Measurements from ENCODE around the gene SHBG.
"Not testable (repeated sequence)": the region's sequence is repeated elsewhere in the genome, so short reads cannot be mapped to it uniquely, and the experiment has no call there.

The SHBG gene

GRCh38 chr17:7613769-7614424 lies 16.0 kb upstream of the SHBG start:
- Histone ChIP-seq H3K9me3 (ENCODE audit: control insufficient read depth, low read length) (no peaks in the 10 kb centered on the region), H3K36me3 (ENCODE audit: control insufficient read depth, insufficient read depth, low read length) (peaks cover 29% of the 10 kb centered on the region), H3K4me1 (ENCODE audit: control insufficient read depth, insufficient read depth, low read length, poor library complexity, severe bottlenecking) (peaks cover 5% of the 10 kb centered on the region), H3K27ac (ENCODE audit: low read depth, low read length, severe bottlenecking) (peak overlapping the region; percentile 91), H3K4me3 (ENCODE audit: extremely low read depth, insufficient read depth, low read length, poor library complexity, severe bottlenecking) (peak overlapping the region; percentile 84)
- 11 to 13% methylated on average over 15 to 17 of the region's 20 CpGs for WGBS, 2 experiments (ENCODE audit: insufficient coverage in 2 of 2)

GRCh38 chr17:7614425-7615264 lies 15.3 kb upstream of the SHBG start, which contains the start of gene FXR2:
FXR2 (minus strand) TSS chr17:7614897; CDS start chr17:7614532, 365 bp downstream.
- Histone ChIP-seq H3K4me3 (ENCODE audit: extremely low read depth, insufficient read depth, low read length, poor library complexity, severe bottlenecking) (peak within 1 kb of the TSS; percentile 84), H3K36me3 (ENCODE audit: control insufficient read depth, insufficient read depth, low read length) (peaks cover 21% of the 10 kb centered on the region), H3K9me3 (ENCODE audit: control insufficient read depth, low read length) (no peaks in the 10 kb centered on the region), H3K4me1 (ENCODE audit: control insufficient read depth, insufficient read depth, low read length, poor library complexity, severe bottlenecking) (peaks cover 5% of the 10 kb centered on the region), H3K27ac (ENCODE audit: low read depth, low read length, severe bottlenecking) (peak within 1 kb of the TSS; percentile 91)
- 0% methylated on average over 55 to 75 of the region's 93 CpGs for WGBS, 2 experiments (ENCODE audit: insufficient coverage in 2 of 2)

- Histone ChIP-seq H3K4me1 (ENCODE audit: control insufficient read depth, insufficient read depth, low read length, poor library complexity, severe bottlenecking) (peaks cover 5% of the 10 kb centered on the region), H3K4me3 (ENCODE audit: extremely low read depth, insufficient read depth, low read length, poor library complexity, severe bottlenecking) (peak overlapping the region; percentile 31), H3K9me3 (ENCODE audit: control insufficient read depth, low read length) (no peaks in the 10 kb centered on the region), H3K36me3 (ENCODE audit: control insufficient read depth, insufficient read depth, low read length) (peaks cover 17% of the 10 kb centered on the region), H3K27ac (ENCODE audit: low read depth, low read length, severe bottlenecking) (peak overlapping the region; percentile 91)
- 17 to 29% methylated on average over 15 to 18 of the region's 28 CpGs for WGBS, 2 experiments (ENCODE audit: insufficient coverage in 2 of 2)
Observed at GRCh38 chr17:7615265-7615747, 14.6 kb upstream of the SHBG start.

- no peaks in the 10 kb centered on the region for H3K36me3 ChIP-seq (ENCODE audit: control insufficient read depth, insufficient read depth, low read length)
- no peak overlapping the region for H3K4me3 ChIP-seq (ENCODE audit: extremely low read depth, insufficient read depth, low read length, poor library complexity, severe bottlenecking)
- H3K4me1 ChIP-seq (ENCODE audit: control insufficient read depth, insufficient read depth, low read length, poor library complexity, severe bottlenecking): no peaks in the 10 kb centered on the region
- no peaks in the 10 kb centered on the region for H3K9me3 ChIP-seq (ENCODE audit: control insufficient read depth, low read length)
- H3K27ac ChIP-seq (ENCODE audit: low read depth, low read length, severe bottlenecking): no peak overlapping the region
- 94 to 96% methylated on average over 4 of the region's 5 CpGs for WGBS, 2 experiments (ENCODE audit: insufficient coverage in 2 of 2)
Observed at GRCh38 chr17:7618608-7619007, 11.3 kb upstream of the SHBG start.

- H3K4me1 ChIP-seq (ENCODE audit: control insufficient read depth, insufficient read depth, low read length, poor library complexity, severe bottlenecking): no peaks in the 10 kb centered on the region
- WGBS, 2 experiments (ENCODE audit: insufficient coverage in 2 of 2): 86 to 93% methylated on average over 5 of the region's 8 CpGs
- H3K27ac ChIP-seq (ENCODE audit: low read depth, low read length, severe bottlenecking): no peak overlapping the region
- H3K4me3 ChIP-seq (ENCODE audit: extremely low read depth, insufficient read depth, low read length, poor library complexity, severe bottlenecking): no peak overlapping the region
- peaks cover 4% of the 10 kb centered on the region for H3K36me3 ChIP-seq (ENCODE audit: control insufficient read depth, insufficient read depth, low read length)
- H3K9me3 ChIP-seq (ENCODE audit: control insufficient read depth, low read length): no peaks in the 10 kb centered on the region
Observed at GRCh38 chr17:7620835-7621234, 9.1 kb upstream of the SHBG start.

GRCh38 chr17:7623661-7624060 lies 6.3 kb upstream of the SHBG start:
- WGBS, 2 experiments (ENCODE audit: insufficient coverage in 2 of 2): 94% methylated on average over 2 to 5 of the region's 5 CpGs
- Histone ChIP-seq H3K4me1 (ENCODE audit: control insufficient read depth, insufficient read depth, low read length, poor library complexity, severe bottlenecking) (peaks cover 5% of the 10 kb centered on the region), H3K9me3 (ENCODE audit: control insufficient read depth, low read length) (no peaks in the 10 kb centered on the region), H3K4me3 (ENCODE audit: extremely low read depth, insufficient read depth, low read length, poor library complexity, severe bottlenecking) (no peak overlapping the region), H3K36me3 (ENCODE audit: control insufficient read depth, insufficient read depth, low read length) (peaks cover 10% of the 10 kb centered on the region), H3K27ac (ENCODE audit: low read depth, low read length, severe bottlenecking) (no peak overlapping the region)

- not testable (repeated sequence) for H3K36me3 ChIP-seq (ENCODE audit: control insufficient read depth, insufficient read depth, low read length); H3K9me3 ChIP-seq (ENCODE audit: control insufficient read depth, low read length); H3K4me1 ChIP-seq (ENCODE audit: control insufficient read depth, insufficient read depth, low read length, poor library complexity, severe bottlenecking); H3K27ac ChIP-seq (ENCODE audit: low read depth, low read length, severe bottlenecking); H3K4me3 ChIP-seq (ENCODE audit: extremely low read depth, insufficient read depth, low read length, poor library complexity, severe bottlenecking)
- 96 to 98% methylated on average over 16 of the region's 16 CpGs for WGBS, 2 experiments (ENCODE audit: insufficient coverage in 2 of 2)
Observed at GRCh38 chr17:7625749-7626148, 4.2 kb upstream of the SHBG start.

GRCh38 chr17:7626307-7626706 lies 3.6 kb upstream of the SHBG start:
- H3K4me3 ChIP-seq (ENCODE audit: extremely low read depth, insufficient read depth, low read length, poor library complexity, severe bottlenecking): peak overlapping the region; percentile 83
- WGBS, 2 experiments (ENCODE audit: insufficient coverage in 2 of 2): 93 to 100% methylated on average over 5 to 6 of the region's 7 CpGs

GRCh38 chr17:7626956-7627249 lies 3.0 kb upstream of the SHBG start:
- peaks cover 5% of the 10 kb centered on the region for H3K4me1 ChIP-seq (ENCODE audit: control insufficient read depth, insufficient read depth, low read length, poor library complexity, severe bottlenecking)
- H3K9me3 ChIP-seq (ENCODE audit: control insufficient read depth, low read length): no peaks in the 10 kb centered on the region
- H3K36me3 ChIP-seq (ENCODE audit: control insufficient read depth, insufficient read depth, low read length): peaks cover 10% of the 10 kb centered on the region
- peak overlapping the region; percentile 83 for H3K4me3 ChIP-seq (ENCODE audit: extremely low read depth, insufficient read depth, low read length, poor library complexity, severe bottlenecking)
- WGBS, 2 experiments (ENCODE audit: insufficient coverage in 2 of 2): 0 to 16% methylated on average over 1 to 4 of the region's 6 CpGs
- H3K27ac ChIP-seq (ENCODE audit: low read depth, low read length, severe bottlenecking): peak overlapping the region; percentile 94

More at GRCh38 chr17:7626307-7626706, 3.6 kb upstream of the SHBG start:
- Histone ChIP-seq H3K27ac (ENCODE audit: low read depth, low read length, severe bottlenecking) (no peak overlapping the region), H3K4me1 (ENCODE audit: control insufficient read depth, insufficient read depth, low read length, poor library complexity, severe bottlenecking) (peaks cover 5% of the 10 kb centered on the region), H3K9me3 (ENCODE audit: control insufficient read depth, low read length) (no peaks in the 10 kb centered on the region), H3K36me3 (ENCODE audit: control insufficient read depth, insufficient read depth, low read length) (peaks cover 10% of the 10 kb centered on the region)

- Histone ChIP-seq H3K9me3 (ENCODE audit: control insufficient read depth, low read length) (no peaks in the 10 kb centered on the region), H3K4me3 (ENCODE audit: extremely low read depth, insufficient read depth, low read length, poor library complexity, severe bottlenecking) (peak within 1 kb of the TSS; percentile 83), H3K27ac (ENCODE audit: low read depth, low read length, severe bottlenecking) (peak within 1 kb of the TSS; percentile 94), H3K4me1 (ENCODE audit: control insufficient read depth, insufficient read depth, low read length, poor library complexity, severe bottlenecking) (peaks cover 5% of the 10 kb centered on the region), H3K36me3 (ENCODE audit: control insufficient read depth, insufficient read depth, low read length) (peaks cover 10% of the 10 kb centered on the region)
- WGBS, 2 experiments (ENCODE audit: insufficient coverage in 2 of 2): 0 to 2% methylated on average over 32 to 45 of the region's 54 CpGs
Observed at GRCh38 chr17:7627250-7628121, 2.4 kb upstream of the SHBG start, which contains the start of gene SAT2. SAT2 (minus strand) TSS chr17:7627821; CDS start chr17:7627635, 186 bp downstream.
